Thyroid gland (tissue), 4 donors: ENCODE data around the gene DNAJC19. TPM values are rescaled to one million over a fixed set of nuclear protein-coding genes. Genes with fewer than 3 reads are reported as not detected.

Experiments
- DNase-seq, 2 donors: peaks; one replicate each; pipeline ENCODE4 v3.0.0-alpha.2; 2019
- H3K27ac ChIP-seq, 3 donors: fragments of 200-600 bp; sonication (generic); 1 replicate in 2 of 3; 2 replicates in 1 of 3; pipeline ENCODE4 v1.5.1; 2016 to 2019; ENCODE audit warnings: mild to moderate bottlenecking in 1 of 3, moderate library complexity in 1 of 3
- H3K27me3 ChIP-seq: fragments of 200-600 bp; sonication (generic); one replicate; pipeline ENCODE4 v1.5.1; 2019
- H3K36me3 ChIP-seq, 2 donors: fragments of 200-600 bp; sonication (generic); one replicate each; pipeline ENCODE4 v1.5.1; 2016 to 2019
- H3K4me1 ChIP-seq, 2 donors: fragments of 200-600 bp; sonication (generic); one replicate each; pipeline ENCODE4 v1.5.1; 2017 to 2019
- H3K4me3 ChIP-seq, 3 donors: fragments of 200-600 bp; sonication (generic); replicated peaks in 1 of 3; 1 replicate in 2 of 3; 2 replicates in 1 of 3; pipeline ENCODE4 v1.5.1; 2016; ENCODE audit warnings: mild to moderate bottlenecking in 1 of 3
- H3K9me3 ChIP-seq: fragments of 200-600 bp; sonication (generic); one replicate; pipeline ENCODE4 v1.5.1; 2017
- POLR2A ChIP-seq, 2 donors: fragments of 450-650 bp; IDR thresholded peaks; one replicate each; pipeline ENCODE4 v1.6.1; 2017; ENCODE audit warnings: antibody characterized with exemption in 2 of 2, mild to moderate bottlenecking in 2 of 2, moderate library complexity in 1 of 2
- WGBS, 2 donors: methylation state at CpG; one replicate each; pipeline ENCODE4 v1.1.5; 2017; 5-methylcytosine and 5-hydroxymethylcytosine counted together
- intact Hi-C: fragments of 100-400 bp; cut with DNase I; formaldehyde crosslinking; loops from one replicate; pipeline ENCODE4 v1.15.1; 2023
- total RNA-seq, 4 donors: library from RNA; depleted of rRNA; stranded (reverse); fragments of >200 nt; gene quantifications; one replicate each; pipeline ENCODE4 v1.2.3, GENCODE V29; 2016
- TF ChIP-seq, protein P1 (sequence below), 6 experiments: fragments of 200-600 bp in 3 of 6; fragments of 450-650 bp in 3 of 6; sonication (generic) in 3 of 6; IDR thresholded peaks; one replicate each; pipeline ENCODE4 v1.5.1; 2016 to 2019; ENCODE audit warnings: antibody characterized with exemption in 6 of 6, mild to moderate bottlenecking in 2 of 6, inconsistent platforms in 1 of 6, moderate library complexity in 1 of 6

Gene DNAJC19
- total RNA-seq, 4 donors from 2014 or later, result 46.5 to 66.8 (median 56.1) TPM

DNA sequence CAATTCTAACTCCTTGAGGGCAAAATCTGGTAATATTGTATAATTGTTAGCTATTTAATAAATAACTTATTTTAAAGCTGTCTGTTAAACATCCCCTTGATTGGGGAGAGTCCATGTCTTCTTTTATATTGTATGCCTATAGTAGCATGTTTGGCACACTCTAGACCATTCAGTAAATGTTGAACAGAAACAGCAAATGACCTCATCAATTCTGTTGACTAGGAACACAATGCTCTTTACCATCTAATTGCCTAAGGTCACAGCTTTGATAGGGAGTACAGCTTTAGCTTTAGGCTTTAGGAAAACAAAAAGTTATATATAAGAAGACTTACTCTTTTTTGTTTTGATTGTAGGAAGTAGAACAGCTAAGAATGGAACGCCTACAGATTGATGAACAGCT lies 27.0 kb downstream of the DNAJC19 start:
- 89 to 98% methylated on average over 1 of the region's 1 CpG for WGBS, 2 donors
- no peak for DNase-seq
- intact Hi-C loops, result no loop called here
- no peaks in the 10 kb centered on the region for H3K27me3 ChIP-seq
- no peak overlapping the region for H3K4me3 ChIP-seq
- H3K27ac ChIP-seq, result no peak overlapping the region
- H3K36me3 ChIP-seq, result peaks cover 27 to 38% of the 10 kb centered on the region in 2 donors
- no peaks in the 10 kb centered on the region for H3K4me1 ChIP-seq
- H3K9me3 ChIP-seq, result no peaks in the 10 kb centered on the region
- TF ChIP-seq POLR2A (IDR thresholded peaks at IDR 0.05), result no peak
- TF ChIP-seq, protein P1, sequence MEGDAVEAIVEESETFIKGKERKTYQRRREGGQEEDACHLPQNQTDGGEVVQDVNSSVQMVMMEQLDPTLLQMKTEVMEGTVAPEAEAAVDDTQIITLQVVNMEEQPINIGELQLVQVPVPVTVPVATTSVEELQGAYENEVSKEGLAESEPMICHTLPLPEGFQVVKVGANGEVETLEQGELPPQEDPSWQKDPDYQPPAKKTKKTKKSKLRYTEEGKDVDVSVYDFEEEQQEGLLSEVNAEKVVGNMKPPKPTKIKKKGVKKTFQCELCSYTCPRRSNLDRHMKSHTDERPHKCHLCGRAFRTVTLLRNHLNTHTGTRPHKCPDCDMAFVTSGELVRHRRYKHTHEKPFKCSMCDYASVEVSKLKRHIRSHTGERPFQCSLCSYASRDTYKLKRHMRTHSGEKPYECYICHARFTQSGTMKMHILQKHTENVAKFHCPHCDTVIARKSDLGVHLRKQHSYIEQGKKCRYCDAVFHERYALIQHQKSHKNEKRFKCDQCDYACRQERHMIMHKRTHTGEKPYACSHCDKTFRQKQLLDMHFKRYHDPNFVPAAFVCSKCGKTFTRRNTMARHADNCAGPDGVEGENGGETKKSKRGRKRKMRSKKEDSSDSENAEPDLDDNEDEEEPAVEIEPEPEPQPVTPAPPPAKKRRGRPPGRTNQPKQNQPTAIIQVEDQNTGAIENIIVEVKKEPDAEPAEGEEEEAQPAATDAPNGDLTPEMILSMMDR (IDR thresholded peaks at IDR 0.05), result no peak

DNA sequence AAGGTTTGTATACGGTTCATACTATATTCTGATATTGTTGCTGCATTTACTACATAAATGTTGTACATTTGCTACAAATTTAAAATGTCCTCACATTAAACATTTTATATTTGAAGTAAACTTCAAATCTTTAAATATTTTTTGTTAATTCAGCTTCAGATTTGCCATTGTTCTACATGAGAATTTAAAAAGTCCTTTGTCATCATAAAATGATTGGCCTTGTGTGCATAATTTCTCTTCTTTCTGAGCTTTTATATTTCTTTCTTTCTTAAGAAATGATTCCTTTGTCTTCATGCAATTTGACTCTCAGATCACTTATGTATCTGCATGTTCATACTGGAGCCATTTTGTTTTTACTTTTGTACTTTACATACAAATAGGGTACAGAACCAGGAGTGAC lies 28.0 kb downstream of the DNAJC19 start:
- TF ChIP-seq, protein P1 (IDR thresholded peaks at IDR 0.05), result no peak
- no peak for TF ChIP-seq POLR2A (IDR thresholded peaks at IDR 0.05)
- Histone ChIP-seq H3K4me3 (no peak overlapping the region), H3K9me3 (no peaks in the 10 kb centered on the region), H3K36me3 (peaks cover 33 to 38% of the 10 kb centered on the region in 2 donors), H3K27me3 (no peaks in the 10 kb centered on the region), H3K4me1 (no peaks in the 10 kb centered on the region), H3K27ac (no peak overlapping the region)
- 93 to 100% methylated on average over 1 of the region's 1 CpG for WGBS, 2 donors
- no peak for DNase-seq
- intact Hi-C loops, result no loop called here

DNA sequence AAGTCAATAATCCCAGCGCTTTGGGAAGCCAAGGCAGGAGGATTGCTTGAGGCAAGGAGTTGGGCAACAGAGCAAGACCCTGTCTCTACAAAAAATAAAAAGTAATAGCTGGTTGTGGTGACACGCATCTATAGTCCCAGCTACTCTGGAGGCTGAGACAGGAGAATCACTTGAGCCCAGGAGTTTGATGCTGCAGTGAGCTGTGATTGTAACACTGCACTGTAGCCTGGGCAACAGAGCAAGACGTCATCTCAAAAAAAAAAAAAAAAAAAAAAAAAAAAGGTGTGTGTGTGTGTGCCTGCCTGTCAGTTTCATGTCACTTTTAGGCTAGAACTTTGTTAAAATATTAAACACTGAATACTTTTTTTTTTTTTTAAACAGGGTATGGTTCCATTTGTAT lies 28.4 kb downstream of the DNAJC19 start:
- intact Hi-C loops, result no loop called here
- WGBS, 2 donors, result 91 to 93% methylated on average over 3 of the region's 3 CpGs
- no peaks in the 10 kb centered on the region for H3K9me3 ChIP-seq
- no peak overlapping the region for H3K27ac ChIP-seq
- TF ChIP-seq POLR2A (IDR thresholded peaks at IDR 0.05), result no peak
- H3K27me3 ChIP-seq, result no peaks in the 10 kb centered on the region
- no peaks in the 10 kb centered on the region for H3K4me1 ChIP-seq
- H3K36me3 ChIP-seq, result peaks cover 35 to 38% of the 10 kb centered on the region in 2 donors
- H3K4me3 ChIP-seq, result no peak overlapping the region
- no peak for DNase-seq

DNA sequence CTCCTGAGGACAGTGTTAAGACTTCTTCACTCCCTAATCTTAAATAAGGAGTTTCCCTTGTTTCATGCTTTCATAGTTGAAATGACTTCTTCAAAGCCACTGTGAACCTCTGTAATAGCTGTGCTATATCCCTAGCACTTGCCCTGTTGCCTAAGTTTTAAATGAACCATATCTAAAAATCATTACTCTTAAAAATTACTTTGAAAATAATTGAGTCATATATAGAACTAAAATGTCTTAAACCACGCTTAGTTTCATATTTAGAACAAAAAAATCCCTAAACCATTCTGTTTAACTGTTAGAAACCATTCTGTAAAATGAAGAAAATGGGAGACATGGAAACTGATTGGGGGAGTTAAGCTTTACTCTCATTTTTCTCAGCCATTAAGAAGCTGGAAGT lies 29.8 kb downstream of the DNAJC19 start:
- intact Hi-C loops, result no loop called here
- H3K9me3 ChIP-seq, result no peaks in the 10 kb centered on the region
- WGBS, 2 donors, result 90 to 95% methylated on average over 1 of the region's 1 CpG

DNA sequence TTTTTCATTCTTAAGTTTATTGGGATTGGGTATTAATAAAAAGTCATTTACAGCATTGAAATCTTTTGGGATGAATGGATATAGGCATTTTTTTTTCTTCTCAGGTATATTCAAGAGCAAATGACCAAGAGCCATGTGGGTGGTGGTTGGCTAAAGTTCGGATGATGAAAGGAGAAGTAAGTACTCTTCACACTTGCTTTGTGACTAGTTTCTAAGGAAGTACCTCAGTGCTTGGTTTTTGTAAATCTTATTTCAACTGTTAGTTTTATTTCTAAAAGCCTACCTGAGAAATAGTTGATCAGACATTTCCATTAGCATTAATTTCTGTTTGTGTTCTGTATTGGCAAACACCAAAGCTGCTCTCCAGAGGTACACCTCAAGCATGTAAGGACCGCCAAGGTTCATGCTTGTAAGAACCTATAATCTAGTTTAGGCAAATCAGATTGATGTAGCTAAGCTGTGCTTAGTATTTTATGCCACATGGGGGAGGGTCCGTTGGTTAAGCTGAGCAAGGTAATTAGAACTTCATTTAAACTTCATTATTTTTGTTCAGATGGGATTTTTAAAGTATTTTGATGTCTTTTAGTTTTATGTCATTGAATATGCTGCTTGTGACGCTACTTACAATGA lies 41.7 kb downstream of the DNAJC19 start:
- H3K27me3 ChIP-seq, result no peaks in the 10 kb centered on the region
- TF ChIP-seq, protein P1 (IDR thresholded peaks at IDR 0.05), result no peak
- TF ChIP-seq POLR2A (IDR thresholded peaks at IDR 0.05), result no peak
- H3K4me3 ChIP-seq, result no peak overlapping the region
- H3K27ac ChIP-seq, result no peak overlapping the region
- no peaks in the 10 kb centered on the region for H3K9me3 ChIP-seq
- peaks cover 9 to 16% of the 10 kb centered on the region in 2 donors for H3K36me3 ChIP-seq
- no peaks in the 10 kb centered on the region for H3K4me1 ChIP-seq
- intact Hi-C loops, result no loop called here
- 80 to 94% methylated on average over 4 of the region's 4 CpGs for WGBS, 2 donors
- no peak for DNase-seq

More for the DNA sequence above, 29.8 kb downstream of the DNAJC19 start:
- no peak for DNase-seq
- Histone ChIP-seq H3K36me3 (peaks cover 33 to 38% of the 10 kb centered on the region in 2 donors), H3K27me3 (no peaks in the 10 kb centered on the region), H3K4me1 (no peaks in the 10 kb centered on the region), H3K27ac (no peak overlapping the region), H3K4me3 (no peak overlapping the region)
- TF ChIP-seq POLR2A (IDR thresholded peaks at IDR 0.05), result no peak
- TF ChIP-seq, protein P1 (IDR thresholded peaks at IDR 0.05), result no peak
